WTC11 (cell line): ENCODE data around the gene NLRP5. TPM values are rescaled to one million over a fixed set of nuclear protein-coding genes. Genes with fewer than 3 reads are reported as not detected.

Experiments used
- ATAC-seq: fragments of 200-7000 bp; cut with Tn5 transposase; 2 replicates; pipeline ENCODE4 v1.10.0; 2021; ENCODE audit warnings: mild to moderate bottlenecking, moderate library complexity
- CTCF ChIA-PET: fragments of 300-600 bp; sonication (Branson Sonifier 250); formaldehyde crosslinking; loops from one replicate; lab custom pipeline; 2021; ENCODE audit warnings: antibody characterized with exemption; lab: Charles Lee
- POLR2A ChIA-PET: fragments of 350-600 bp; sonication (Branson Sonifier 250); formaldehyde crosslinking; loops from one replicate; lab custom pipeline; 2021; ENCODE audit warnings: antibody characterized with exemption; lab: Charles Lee
- DNase-seq: peaks from one replicate; pipeline ENCODE4 v3.0.0; 2021; ENCODE audit warnings: low spot score
- H3K27ac Mint-ChIP-seq: 2 replicates; pipeline ENCODE4 v1.8.0; 2021; ENCODE audit warnings: mixed read lengths
- H3K27me3 Mint-ChIP-seq: 2 replicates; pipeline ENCODE4 v1.8.0; 2021; ENCODE audit warnings: low read depth, mild to moderate bottlenecking, moderate library complexity, mixed read lengths
- H3K36me3 Mint-ChIP-seq: 2 replicates; pipeline ENCODE4 v1.8.0; 2021; ENCODE audit warnings: mixed read lengths
- H3K4me1 Mint-ChIP-seq: 2 replicates; pipeline ENCODE4 v1.8.0; 2022; ENCODE audit warnings: mixed read lengths
- H3K4me3 Mint-ChIP-seq: 2 replicates; pipeline ENCODE4 v1.8.0; 2021; ENCODE audit warnings: mild to moderate bottlenecking, moderate library complexity, mixed read lengths
- H3K9me3 Mint-ChIP-seq: 2 replicates; pipeline ENCODE4 v1.8.0; 2021; ENCODE audit warnings: mixed read lengths
- AFF4 ChIP-seq: sonication (generic); formaldehyde crosslinking; IDR thresholded peaks from 2 replicates; pipeline ENCODE4 v1.8.1; 2023; ENCODE audit warnings: mild to moderate bottlenecking, missing genetic modification reagents, borderline replicate concordance
- NR3C1 ChIP-seq: sonication (generic); formaldehyde crosslinking; conservative IDR thresholded peaks from 2 replicates; pipeline ENCODE4 v1.8.1; 2023; ENCODE audit warnings: low read depth, mild to moderate bottlenecking, missing genetic modification reagents
- TCF7 ChIP-seq: sonication (generic); formaldehyde crosslinking; IDR thresholded peaks from 2 replicates; pipeline ENCODE4 v1.8.0; 2022; ENCODE audit warnings: mild to moderate bottlenecking, low read depth, missing genetic modification reagents, moderate library complexity
- total RNA-seq: library from RNA; stranded (reverse); gene quantifications from 3 replicates; pipeline ENCODE4 v1.2.3, GENCODE V29; 2021
- TF ChIP-seq, protein P1 (sequence below): sonication (generic); formaldehyde crosslinking; IDR thresholded peaks from 2 replicates; pipeline ENCODE4 v1.8.1; 2022; ENCODE audit warnings: mild to moderate bottlenecking, missing genetic modification reagents, moderate library complexity, borderline replicate concordance
- TF ChIP-seq, protein P2 (sequence below): sonication (generic); formaldehyde crosslinking; IDR thresholded peaks from 2 replicates; pipeline ENCODE4 v1.8.1; 2023; ENCODE audit warnings: mild to moderate bottlenecking, missing genetic modification reagents
- TF ChIP-seq, protein P3 (sequence below): sonication (generic); formaldehyde crosslinking; IDR thresholded peaks from 2 replicates; pipeline ENCODE4 v1.8.1; 2023; ENCODE audit warnings: mild to moderate bottlenecking, moderate library complexity, missing genetic modification reagents
- TF ChIP-seq, protein P4 (sequence below): sonication (generic); formaldehyde crosslinking; IDR thresholded peaks from 2 replicates; pipeline ENCODE4 v1.8.0; 2023; ENCODE audit warnings: missing genetic modification reagents
- TF ChIP-seq, protein P5 (sequence below): fragments of 200-600 bp; IDR thresholded peaks from 2 replicates; pipeline ENCODE4 v1.8.0; 2022; ENCODE audit warnings: antibody characterized with exemption

Gene NLRP5
- total RNA-seq, 1 experiment from 2014 or later: not detected

DNA sequence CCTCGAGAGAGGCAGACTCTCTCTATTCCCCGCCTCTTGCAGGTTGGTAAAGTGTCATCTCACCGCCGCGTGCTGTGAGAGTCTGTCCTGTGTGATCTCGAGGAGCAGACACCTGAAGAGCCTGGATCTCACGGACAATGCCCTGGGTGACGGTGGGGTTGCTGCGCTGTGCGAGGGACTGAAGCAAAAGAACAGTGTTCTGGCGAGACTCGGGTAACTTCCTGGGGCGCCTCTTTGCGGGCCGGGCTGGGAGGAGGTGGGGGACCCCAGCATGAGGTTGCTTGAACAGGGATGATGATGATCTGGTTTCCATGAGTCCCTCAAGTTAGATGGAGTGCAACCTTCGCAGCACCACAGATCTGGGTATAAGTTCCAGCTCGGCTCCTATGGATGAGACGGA, 67.0 kb downstream of the NLRP5 start:
- H3K36me3 Mint-ChIP-seq: peaks cover 61% of the 10 kb centered on the region
- peaks cover 32% of the 10 kb centered on the region for H3K27me3 Mint-ChIP-seq
- CTCF ChIA-PET: interaction anchor here (1.5 kb wide), 1 partner anchor 13 kb away, joined by 4 read pairs; no protein-coding TSS in a partner anchor
- ATAC-seq (no peak), DNase-seq (no peak)
- H3K27ac Mint-ChIP-seq: no peak overlapping the region
- POLR2A ChIA-PET: no interaction called here
- H3K9me3 Mint-ChIP-seq: peaks cover 73% of the 10 kb centered on the region
- H3K4me1 Mint-ChIP-seq: no peaks in the 10 kb centered on the region
- H3K4me3 Mint-ChIP-seq: no peak overlapping the region
- TF ChIP-seq TCF7 (CRISPR knock-in tag) (no peak), AFF4 (CRISPR knock-in tag) (no peak), NR3C1 (CRISPR knock-in tag) (no peak)
- TF ChIP-seq, protein P1, sequence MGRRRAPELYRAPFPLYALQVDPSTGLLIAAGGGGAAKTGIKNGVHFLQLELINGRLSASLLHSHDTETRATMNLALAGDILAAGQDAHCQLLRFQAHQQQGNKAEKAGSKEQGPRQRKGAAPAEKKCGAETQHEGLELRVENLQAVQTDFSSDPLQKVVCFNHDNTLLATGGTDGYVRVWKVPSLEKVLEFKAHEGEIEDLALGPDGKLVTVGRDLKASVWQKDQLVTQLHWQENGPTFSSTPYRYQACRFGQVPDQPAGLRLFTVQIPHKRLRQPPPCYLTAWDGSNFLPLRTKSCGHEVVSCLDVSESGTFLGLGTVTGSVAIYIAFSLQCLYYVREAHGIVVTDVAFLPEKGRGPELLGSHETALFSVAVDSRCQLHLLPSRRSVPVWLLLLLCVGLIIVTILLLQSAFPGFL (CRISPR knock-in tag): no peak
- TF ChIP-seq, protein P2, sequence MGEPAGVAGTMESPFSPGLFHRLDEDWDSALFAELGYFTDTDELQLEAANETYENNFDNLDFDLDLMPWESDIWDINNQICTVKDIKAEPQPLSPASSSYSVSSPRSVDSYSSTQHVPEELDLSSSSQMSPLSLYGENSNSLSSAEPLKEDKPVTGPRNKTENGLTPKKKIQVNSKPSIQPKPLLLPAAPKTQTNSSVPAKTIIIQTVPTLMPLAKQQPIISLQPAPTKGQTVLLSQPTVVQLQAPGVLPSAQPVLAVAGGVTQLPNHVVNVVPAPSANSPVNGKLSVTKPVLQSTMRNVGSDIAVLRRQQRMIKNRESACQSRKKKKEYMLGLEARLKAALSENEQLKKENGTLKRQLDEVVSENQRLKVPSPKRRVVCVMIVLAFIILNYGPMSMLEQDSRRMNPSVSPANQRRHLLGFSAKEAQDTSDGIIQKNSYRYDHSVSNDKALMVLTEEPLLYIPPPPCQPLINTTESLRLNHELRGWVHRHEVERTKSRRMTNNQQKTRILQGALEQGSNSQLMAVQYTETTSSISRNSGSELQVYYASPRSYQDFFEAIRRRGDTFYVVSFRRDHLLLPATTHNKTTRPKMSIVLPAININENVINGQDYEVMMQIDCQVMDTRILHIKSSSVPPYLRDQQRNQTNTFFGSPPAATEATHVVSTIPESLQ (CRISPR knock-in tag): no peak
- TF ChIP-seq, all 79 proteins: peak for 0

DNA sequence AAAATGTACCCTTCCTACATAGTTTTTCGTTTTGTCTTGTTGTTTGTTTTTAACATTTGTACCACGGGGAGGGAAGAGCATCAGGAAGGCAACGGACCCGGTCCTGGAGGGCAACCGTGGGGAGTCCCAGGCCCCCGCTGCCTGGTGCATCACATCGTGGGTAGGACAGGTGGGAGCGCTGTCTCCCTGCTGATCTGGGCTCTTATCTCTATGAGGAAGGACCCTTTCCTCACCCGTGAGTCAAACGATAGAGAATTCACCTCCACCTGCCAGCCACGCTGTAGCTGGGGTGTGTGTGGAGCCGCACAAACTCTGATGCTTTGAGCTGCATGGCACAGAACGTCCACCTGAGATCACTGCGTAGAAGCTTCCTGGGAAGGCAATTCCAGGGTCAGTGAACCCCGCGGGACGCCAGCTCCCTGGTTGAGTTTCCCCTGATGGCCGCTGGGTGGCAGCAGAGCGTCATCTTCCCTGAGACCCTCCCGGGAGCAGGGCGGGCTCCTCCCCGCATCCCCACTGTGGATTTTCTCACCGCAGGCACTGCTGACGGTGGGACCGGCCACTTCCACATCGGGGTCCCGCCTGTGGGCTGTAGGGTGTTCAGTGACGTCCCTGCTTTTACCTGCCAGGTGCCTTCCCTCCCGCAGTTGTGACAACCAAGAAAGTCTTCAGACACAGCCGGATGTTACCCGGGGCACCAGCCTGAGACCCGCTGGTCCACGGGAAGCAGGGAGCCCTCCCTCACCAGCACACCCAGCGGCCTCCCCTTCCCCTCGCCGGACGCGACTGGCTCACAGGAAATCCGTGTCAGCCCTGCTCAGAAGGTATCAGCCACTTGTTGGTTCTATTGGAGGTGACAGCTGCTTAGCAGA, 79.8 kb downstream of the NLRP5 start:
- peaks cover 24% of the 10 kb centered on the region for H3K27me3 Mint-ChIP-seq
- no peak overlapping the region for H3K27ac Mint-ChIP-seq
- peak overlapping the region; percentile 59 for H3K4me3 Mint-ChIP-seq
- ATAC-seq (peak; percentile 90), DNase-seq (peak; percentile 86)
- ChIA-PET CTCF (interaction anchor here (0.6 to 3.1 kb wide), 56 partner anchors 8 to 1640 kb away, joined by 3 to 44 read pairs (median 4); partner anchors contain the start of genes GALP, U2AF2, ZNF444 and ZNF71), POLR2A (no interaction called here)
- TF ChIP-seq, protein P3, sequence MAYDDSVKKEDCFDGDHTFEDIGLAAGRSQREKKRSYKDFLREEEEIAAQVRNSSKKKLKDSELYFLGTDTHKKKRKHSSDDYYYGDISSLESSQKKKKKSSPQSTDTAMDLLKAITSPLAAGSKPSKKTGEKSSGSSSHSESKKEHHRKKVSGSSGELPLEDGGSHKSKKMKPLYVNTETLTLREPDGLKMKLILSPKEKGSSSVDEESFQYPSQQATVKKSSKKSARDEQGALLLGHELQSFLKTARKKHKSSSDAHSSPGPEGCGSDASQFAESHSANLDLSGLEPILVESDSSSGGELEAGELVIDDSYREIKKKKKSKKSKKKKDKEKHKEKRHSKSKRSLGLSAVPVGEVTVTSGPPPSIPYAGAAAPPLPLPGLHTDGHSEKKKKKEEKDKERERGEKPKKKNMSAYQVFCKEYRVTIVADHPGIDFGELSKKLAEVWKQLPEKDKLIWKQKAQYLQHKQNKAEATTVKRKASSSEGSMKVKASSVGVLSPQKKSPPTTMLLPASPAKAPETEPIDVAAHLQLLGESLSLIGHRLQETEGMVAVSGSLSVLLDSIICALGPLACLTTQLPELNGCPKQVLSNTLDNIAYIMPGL (CRISPR knock-in tag): 0 out of 2 replicates have a peak, but pooled peaks have one; percentile 41
- TF ChIP-seq, protein P4, sequence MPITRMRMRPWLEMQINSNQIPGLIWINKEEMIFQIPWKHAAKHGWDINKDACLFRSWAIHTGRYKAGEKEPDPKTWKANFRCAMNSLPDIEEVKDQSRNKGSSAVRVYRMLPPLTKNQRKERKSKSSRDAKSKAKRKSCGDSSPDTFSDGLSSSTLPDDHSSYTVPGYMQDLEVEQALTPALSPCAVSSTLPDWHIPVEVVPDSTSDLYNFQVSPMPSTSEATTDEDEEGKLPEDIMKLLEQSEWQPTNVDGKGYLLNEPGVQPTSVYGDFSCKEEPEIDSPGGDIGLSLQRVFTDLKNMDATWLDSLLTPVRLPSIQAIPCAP (CRISPR knock-in tag): no peak
- TF ChIP-seq, protein P5, sequence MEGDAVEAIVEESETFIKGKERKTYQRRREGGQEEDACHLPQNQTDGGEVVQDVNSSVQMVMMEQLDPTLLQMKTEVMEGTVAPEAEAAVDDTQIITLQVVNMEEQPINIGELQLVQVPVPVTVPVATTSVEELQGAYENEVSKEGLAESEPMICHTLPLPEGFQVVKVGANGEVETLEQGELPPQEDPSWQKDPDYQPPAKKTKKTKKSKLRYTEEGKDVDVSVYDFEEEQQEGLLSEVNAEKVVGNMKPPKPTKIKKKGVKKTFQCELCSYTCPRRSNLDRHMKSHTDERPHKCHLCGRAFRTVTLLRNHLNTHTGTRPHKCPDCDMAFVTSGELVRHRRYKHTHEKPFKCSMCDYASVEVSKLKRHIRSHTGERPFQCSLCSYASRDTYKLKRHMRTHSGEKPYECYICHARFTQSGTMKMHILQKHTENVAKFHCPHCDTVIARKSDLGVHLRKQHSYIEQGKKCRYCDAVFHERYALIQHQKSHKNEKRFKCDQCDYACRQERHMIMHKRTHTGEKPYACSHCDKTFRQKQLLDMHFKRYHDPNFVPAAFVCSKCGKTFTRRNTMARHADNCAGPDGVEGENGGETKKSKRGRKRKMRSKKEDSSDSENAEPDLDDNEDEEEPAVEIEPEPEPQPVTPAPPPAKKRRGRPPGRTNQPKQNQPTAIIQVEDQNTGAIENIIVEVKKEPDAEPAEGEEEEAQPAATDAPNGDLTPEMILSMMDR: peak; percentile 90
- peaks cover 3% of the 10 kb centered on the region; the same call in 1 of the 2 replicates for H3K4me1 Mint-ChIP-seq
- H3K36me3 Mint-ChIP-seq: peaks cover 15% of the 10 kb centered on the region
- peaks cover 30% of the 10 kb centered on the region for H3K9me3 Mint-ChIP-seq
